Endometrial microvascular endothelial cells (primary cell): ENCODE measurements around the gene ARHGAP23. TPM values are rescaled to one million over a fixed set of nuclear protein-coding genes. Genes with fewer than 3 reads are reported as not detected.
"Not testable (repeated sequence)": the region's sequence is repeated elsewhere in the genome, so short reads cannot be mapped to it uniquely, and the experiment has no call there.

Experiments used
- in situ Hi-C: cut with HindIII; loops from 2 replicates; pipeline ENCODE4 v1.10.0; 2017; ENCODE audit warnings: low sequenced_read_pairs, low pct_unique_long_range_greater_than_20kb; ENCODE audit errors: inconsistent ontology term
- total RNA-seq: library from RNA; depleted of rRNA; stranded (reverse); fragments of >200 nt; gene quantifications from one replicate; pipeline ENCODE4 v1.2.3, GENCODE V29; 2015; ENCODE audit errors: inconsistent ontology term

ARHGAP23 gene
- total RNA-seq, 1 donor from 2014 or later = 83.6 TPM

DNA sequence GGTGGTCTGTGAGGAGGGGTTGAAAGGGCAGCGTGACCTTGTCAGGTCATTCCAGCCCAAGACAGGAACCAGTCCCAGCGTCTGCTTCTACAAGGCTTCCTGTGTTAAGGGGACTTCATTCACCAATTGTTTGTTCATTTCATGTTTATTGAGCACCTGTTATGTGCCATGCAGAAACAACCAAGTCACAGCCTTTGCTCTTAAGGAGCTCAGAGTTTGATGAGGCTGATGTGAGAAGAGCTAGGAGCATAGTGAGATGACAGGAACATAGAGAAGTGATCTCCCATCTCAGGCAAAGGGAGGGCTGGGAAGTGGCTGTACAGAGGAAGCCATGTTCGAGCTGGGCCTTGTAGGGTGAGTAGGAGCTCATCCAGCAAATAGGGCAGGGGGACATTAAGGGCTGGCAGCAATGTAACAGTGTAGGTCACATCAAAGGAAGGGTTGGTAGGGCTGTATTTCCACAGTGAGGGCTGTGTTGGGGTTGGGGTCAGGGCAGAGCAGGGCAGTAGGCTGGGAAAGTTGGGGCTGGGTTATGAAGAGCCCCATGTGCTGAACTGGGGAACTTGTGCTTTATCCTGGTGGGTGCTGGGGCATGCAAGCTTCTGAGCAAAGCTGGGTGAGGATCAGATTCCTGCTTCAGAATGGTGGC lies 79.8 kb downstream of the ARHGAP23 start:
- in situ Hi-C loops = loop anchor here (25.0 kb wide), 1 partner anchor 154 kb away; the partner anchor contains the start of gene EPOP

DNA sequence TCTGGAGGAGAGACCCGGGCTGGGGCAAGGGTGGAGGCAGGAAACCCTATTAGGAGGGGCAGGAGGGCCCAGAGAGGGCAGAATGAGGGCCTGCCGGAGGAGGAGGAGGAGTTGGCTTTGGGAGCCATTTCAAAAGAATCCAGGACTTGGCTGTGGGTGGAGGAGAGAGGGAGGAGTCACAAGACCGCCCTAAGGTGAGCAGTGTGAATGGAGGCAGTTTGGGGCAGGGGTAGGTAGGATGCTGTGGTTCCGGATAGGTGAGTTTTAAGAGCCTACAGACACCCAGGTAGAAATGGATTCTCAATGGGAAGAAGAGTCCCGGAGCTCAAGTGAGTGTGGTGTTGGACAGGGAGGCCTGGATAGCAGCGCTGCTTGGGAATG lies 80.3 kb downstream of the ARHGAP23 start:
- in situ Hi-C loops = loop anchor here (25.0 kb wide), 1 partner anchor 154 kb away; the partner anchor contains the start of gene EPOP

DNA sequence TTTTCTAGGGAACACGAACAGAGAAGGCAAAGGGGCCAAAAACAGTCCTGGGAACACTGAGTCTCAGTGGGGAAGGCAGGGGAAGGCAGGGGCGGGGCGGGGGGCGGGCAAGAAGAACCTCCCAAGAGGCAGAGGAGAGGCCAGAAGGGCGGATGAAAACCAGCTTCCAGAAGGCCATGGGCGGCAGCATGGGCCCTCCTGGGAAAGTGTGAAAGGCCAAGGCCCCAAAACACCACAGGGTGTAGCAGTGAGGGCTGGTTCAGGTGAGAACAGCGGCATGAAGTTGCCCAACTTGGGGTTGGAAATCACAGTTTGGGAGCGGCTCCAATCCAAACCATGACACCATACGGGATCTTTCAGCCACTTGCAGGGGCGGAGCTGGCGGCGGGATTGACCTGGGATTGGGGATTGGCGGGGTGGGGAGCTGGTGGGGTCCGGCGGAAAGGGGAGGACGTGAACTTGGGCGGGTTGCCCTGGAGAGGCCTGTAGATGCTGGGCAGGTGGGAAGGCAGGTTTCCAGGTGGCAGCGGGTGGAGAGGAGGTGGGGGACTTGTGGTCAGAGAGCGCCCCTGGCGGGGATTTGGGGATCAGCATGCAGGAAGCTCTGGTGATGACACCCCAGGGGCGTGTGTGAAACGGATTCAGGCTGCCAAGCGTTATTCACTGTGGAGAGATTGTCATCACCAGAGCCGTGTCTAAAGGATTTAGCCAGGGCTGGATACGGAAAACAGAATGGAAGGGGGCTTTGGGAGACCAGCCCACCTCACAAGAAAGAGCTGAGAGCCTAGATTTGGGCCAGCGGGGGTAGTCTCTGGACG lies 80.9 kb downstream of the ARHGAP23 start:
- in situ Hi-C loops = loop anchor here (25.0 kb wide), 1 partner anchor 153 kb away; the partner anchor contains the start of gene EPOP

DNA sequence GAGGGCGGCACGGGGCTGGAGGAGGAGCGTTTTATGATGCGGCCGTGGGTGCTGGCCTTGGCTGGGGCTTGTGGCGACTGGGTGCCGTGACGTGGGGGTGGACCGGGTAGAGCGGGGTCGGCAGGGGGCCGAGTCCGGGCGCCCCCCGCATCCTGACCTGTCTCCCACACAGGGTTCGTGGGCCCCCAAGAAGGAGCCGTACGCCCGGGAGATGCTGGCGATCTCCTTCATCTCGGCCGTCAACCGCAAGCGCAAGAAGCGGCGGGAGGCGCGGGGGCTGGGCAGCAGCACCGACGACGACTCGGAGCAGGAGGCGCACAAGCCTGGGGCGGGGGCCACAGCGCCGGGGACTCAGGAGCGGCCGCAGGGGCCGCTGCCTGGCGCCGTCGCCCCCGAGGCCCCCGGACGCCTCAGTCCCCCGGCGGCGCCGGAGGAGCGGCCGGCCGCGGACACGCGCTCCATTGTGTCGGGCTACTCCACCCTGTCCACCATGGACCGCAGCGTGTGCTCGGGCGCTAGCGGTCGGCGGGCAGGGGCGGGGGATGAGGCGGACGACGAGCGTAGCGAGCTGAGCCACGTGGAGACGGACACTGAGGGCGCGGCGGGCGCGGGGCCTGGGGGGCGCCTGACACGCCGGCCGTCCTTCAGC lies 81.6 kb downstream of the ARHGAP23 start:
- in situ Hi-C loops = loop anchor here (25.0 kb wide), 1 partner anchor 152 kb away; the partner anchor contains the start of gene EPOP

DNA sequence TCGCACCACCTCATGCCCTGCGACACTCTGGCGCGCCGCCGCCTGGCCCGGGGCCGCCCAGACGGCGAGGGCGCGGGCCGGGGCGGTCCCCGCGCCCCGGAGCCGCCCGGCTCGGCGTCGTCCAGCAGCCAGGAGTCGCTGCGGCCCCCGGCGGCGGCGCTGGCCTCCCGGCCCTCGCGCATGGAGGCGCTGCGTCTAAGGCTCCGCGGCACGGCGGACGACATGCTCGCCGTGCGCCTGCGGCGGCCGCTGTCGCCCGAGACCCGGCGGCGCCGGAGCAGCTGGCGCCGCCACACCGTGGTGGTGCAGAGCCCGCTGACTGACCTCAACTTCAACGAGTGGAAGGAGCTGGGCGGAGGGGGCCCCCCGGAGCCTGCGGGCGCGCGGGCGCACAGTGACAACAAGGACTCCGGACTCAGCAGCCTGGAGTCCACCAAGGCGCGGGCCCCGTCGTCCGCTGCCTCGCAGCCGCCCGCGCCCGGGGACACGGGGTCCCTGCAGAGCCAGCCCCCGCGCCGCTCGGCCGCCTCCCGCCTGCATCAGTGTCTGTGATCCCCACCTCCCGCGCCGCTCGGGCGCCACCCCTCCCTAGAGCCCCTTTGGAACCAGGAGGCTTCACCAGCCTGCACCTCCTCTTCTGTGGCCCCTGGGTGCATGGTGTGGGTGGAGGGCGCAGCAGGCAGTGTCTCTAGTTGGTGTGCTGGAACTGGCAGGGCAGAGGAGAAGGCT lies 82.3 kb downstream of the ARHGAP23 start:
- in situ Hi-C loops = loop anchor here (25.0 kb wide), 1 partner anchor 152 kb away; the partner anchor contains the start of gene EPOP

DNA sequence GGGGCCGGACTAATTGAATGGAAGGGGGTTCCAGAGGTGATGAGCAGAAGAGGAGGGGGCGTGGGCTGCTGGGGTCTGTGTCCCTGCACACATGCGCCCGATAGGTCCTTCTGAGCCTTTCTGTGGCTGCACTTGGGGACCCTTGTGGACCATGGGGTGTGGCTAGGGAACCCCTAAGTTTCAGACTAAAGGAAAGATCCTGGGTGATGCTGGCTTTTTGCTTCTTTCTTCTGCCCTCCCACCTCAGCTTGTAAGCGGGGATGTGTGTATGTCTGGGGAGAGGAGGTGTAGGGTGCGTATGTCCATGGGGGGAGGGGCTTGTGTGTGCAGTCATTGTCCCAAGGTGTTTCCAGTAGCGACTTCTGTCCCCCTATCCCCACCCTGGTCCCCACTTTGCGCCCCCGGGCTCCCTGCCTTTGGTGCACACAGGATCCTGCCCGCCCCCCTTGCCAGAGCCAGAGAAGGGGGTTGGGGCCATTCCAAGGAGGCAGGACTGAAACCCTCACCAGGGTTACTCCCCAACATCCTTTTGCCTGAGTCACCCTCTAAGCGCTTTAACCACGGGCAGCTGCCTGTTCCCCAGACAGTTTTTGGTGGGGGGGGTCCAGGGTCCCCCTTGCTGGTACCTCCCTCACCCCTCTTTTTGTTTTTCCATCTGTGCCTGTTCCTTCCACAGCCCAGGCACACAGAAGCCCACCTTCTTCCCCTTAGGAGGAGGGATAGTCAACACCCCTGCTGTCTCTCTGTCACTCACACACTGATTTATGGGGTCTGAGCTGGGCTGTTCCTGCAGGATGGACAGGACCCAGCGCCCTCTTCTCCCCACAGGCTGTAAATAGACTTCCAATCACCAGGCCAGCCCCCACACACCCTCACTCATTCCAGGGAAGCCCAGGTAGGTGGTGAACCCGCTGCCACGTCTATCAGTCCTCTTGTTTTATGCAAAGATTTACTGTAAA lies 83.2 kb downstream of the ARHGAP23 start:
- in situ Hi-C loops = loop anchor here (25.0 kb wide), 1 partner anchor 151 kb away; the partner anchor contains the start of gene EPOP

DNA sequence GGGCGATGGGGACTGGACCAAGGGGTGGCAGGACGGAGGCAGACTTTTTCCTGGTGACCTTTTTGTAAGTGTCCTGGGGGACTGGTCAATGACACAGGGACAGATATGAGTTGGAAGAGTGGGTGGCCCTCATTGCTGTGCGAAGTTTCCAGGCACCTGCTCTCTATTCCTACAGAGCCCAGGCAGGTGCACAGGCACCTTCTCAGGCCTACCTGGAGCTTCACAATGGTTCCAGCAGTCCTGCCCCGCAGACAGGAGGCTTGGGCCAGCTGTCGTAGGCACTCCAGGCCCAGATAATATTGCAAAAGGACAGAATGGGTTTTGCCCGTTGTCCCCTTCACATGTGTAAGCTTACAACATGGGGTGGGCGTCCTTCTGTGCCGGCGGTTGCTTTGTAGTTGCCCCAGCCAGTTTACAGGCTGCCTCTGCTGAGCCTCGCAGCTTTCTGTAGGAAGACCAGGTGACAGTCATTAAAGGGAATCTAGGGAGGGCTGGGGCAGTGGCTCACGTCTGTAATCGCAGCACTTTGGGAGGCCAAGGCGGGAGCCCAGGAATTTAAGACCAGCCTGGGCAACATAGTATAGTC lies 84.3 kb downstream of the ARHGAP23 start:
- in situ Hi-C loops = loop anchor here (25.0 kb wide), 1 partner anchor 150 kb away; the partner anchor contains the start of gene EPOP

DNA sequence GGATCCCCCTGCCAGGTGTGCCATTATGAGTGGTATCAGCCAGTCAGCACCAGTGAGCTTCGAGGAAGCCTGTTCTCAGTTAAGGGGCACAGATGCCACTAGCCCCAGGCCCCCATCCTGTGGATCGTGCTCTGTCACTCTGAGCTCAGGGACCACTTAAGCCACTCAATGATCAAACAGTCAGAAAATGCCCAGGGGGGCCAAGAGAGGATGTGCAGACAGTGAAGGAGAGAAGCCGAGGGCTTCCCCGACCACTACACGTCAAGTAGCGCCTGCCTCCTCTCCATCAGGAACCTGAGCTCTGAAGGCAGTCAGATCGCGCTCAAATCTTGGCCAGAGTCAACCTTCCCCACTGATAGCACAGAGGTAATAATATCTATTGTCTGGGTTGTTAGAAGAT lies 98.3 kb downstream of the ARHGAP23 start:
- in situ Hi-C loops = not testable (repeated sequence)

DNA sequence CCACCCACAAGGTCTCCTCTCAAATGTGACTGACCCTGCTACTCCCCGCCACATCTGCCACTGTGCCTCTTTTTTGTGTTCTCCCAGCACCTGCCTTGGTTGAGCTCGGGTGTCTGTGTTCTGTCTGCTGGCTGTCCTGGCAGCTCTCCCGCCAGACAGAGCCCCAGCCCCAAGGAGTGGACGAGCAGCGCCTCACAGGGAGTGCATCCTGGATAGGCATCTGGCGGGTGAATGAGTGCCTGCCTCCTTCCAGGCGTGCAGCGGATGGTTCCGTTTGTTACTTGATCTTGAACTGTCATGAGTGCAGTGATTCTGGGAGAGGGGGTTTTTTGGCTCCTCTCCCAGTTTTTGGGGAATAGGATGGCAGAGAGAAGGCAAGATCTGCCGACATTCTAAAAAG lies 99.9 kb downstream of the ARHGAP23 start:
- in situ Hi-C loops = not testable (repeated sequence)

DNA sequence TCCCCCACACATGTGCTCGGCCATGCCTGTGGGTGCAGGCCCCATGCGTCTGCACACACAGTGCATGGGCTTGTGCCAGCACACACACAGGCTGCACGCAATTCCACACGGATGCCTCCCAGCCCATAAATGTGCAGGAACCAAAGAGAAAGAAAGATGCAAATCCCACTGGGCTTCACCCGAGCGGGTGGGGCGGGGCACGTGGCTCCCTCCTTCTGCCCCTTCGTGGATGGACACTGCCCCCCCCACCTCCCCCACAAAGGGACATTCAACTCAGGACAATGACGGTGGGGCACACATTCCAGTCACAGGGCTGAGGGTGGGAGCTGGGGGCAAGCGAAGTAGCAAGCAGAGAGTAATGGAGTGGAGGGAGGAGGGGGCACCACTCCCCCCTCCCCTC lies 102.6 kb downstream of the ARHGAP23 start:
- in situ Hi-C loops = not testable (repeated sequence)

DNA sequence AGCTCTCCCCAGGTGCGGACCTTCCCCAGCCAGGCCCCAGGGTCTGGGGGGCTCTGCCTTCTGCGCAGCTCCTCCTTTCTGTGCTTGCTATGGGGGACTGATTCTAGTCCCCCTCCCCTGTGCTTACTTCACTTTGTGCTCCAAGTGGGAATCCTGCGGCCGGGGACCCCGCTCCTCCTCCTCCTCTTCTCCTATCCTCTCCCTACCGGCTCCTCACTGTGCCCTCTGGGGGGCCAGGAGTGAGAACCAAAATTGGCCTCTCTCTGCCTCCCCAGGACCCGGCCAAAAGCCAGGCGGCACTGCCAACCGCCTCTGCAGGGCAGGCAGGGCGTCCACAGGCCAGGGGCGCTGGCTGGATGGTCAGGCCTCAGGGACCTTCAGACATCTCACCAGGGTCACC lies 103.5 kb downstream of the ARHGAP23 start:
- in situ Hi-C loops = not testable (repeated sequence)

DNA sequence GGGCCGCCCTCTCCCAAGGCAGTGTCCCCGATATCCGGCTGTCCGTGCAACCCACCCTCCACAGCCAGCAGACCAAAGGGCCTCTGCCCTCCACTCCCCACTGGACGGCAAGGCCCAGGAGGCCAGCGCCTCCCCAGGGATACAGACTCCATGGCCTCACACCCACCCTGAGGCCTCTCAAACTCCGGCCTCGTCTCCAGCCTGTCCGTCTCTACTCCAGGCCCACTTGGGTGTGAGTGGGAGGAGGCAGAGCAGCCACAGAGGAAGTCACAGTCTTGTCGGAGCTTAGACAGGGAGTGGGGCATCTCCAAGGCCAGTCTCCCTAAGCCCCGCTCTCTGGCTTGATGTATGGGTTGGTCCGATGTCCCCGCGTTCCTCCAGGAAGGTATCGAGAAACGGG lies 104.2 kb downstream of the ARHGAP23 start:
- in situ Hi-C loops = no loop called here

DNA sequence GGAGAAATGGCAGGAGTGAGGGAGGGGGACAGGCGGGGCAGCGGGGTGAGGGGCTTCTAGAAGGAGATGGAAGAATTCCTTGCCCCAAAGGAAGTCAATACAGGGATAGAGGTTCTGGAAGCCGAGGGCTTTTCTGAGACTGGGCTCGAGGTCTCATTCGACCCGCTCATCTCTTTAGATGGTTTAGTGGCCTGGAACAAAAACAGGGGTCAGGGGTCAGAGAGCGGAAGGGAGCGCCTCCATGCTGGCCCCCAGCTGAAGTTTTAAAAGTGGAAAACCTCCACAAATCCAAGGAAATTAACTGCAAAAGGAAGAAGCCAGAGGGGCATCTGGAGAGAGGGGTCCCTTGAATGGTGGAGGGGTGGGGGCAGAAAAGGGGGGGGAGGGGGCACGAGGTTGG lies 105.0 kb downstream of the ARHGAP23 start:
- in situ Hi-C loops = no loop called here

DNA sequence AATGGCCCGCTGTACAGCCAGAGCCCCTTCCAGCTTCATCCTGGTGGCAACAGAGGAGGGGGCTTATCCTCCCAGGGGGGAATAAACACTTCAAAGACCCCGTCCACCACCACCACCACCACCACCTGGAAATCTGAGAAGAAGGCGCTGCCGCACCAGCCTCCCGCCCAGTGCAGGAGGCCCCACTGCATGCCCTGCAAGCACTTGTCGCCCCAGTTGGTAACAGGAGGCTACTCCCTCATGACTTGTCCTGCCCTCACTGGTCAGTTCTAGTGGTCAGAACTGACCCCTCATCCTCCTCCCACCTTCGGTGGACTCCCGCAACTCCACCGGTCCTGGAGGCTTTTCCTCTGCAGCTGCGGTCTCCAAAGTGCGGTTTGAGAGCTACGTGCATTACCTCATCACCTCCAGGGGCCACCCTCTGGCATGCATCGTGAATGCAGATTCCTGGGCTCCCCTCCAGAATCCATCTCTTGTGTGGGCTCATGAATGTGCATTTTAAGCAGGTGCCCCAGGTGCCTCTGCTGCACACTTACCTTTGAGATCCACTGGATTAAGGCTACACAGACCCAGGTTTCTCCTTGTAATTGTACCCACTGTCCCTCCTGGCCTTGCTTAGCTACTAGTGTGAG lies 105.7 kb downstream of the ARHGAP23 start:
- in situ Hi-C loops = no loop called here

DNA sequence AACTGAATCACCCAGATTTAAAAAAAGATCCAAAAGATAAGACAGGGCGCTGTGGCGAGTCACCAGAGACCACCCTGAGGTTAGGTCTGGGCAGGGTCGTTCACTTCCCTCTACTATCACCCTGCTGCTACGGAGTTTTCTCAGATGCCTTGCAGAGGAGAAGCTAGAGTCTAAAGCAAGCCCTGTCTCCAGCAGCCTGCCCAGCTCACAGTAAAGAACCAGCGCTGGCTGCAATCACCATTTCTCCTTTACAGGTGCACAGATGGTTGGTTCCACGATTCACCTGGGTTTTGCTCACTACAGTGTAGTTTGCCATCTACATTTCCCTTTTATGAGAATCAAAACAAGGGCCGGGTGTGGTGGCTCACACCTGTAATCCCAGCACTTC lies 106.2 kb downstream of the ARHGAP23 start:
- in situ Hi-C loops = no loop called here

DNA sequence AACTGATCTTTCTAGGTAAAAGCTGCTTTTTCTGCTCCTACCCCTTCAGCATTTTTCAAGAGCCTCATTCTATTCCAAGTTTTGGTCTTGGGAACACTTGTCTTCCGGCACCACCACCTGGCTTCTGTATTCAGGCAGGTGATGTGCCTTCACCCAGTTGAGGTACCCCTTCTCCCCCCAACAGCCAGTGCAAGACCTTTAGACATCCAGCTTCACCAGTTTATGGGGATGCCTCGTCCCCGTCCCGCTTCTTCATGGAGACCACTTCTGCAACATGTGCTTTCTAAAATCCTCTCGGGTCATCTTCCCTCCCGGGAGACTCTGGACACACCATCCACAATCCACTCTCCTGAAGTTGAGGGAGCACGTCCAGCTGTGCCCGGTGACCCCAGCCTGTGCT lies 107.6 kb downstream of the ARHGAP23 start:
- in situ Hi-C loops = no loop called here

DNA sequence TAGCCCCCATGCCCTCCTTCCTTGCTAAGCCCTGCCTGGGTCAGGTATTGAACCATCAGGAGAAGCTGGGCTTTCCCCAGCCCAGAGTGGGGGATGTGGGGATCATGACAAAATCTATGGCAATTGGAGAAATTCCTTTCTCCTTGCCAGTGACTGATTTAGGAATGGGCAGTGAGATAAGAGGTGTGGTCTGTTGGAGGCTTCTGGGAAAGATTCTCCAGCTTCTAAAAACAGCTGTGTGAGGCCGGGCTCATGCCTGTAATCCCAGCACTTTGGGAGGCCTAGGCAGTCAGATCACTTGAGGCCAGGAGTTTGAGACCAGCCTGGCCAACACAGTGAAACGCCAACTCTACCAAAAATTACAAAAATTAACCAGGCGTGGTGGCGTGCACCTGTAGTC lies 108.4 kb downstream of the ARHGAP23 start:
- in situ Hi-C loops = no loop called here
